Bone marrow (tissue), 2 donors: ENCODE measurements around the gene WDR83.
"Not testable (repeated sequence)": the region's sequence is repeated elsewhere in the genome, so short reads cannot be mapped to it uniquely, and the experiment has no call there.

ENCODE experiments used
- DNase-seq, 2 donors: peaks; one replicate each; lab custom pipeline; 2025; lab: John Stamatoyannopoulos, UW

WDR83 gene

DNA sequence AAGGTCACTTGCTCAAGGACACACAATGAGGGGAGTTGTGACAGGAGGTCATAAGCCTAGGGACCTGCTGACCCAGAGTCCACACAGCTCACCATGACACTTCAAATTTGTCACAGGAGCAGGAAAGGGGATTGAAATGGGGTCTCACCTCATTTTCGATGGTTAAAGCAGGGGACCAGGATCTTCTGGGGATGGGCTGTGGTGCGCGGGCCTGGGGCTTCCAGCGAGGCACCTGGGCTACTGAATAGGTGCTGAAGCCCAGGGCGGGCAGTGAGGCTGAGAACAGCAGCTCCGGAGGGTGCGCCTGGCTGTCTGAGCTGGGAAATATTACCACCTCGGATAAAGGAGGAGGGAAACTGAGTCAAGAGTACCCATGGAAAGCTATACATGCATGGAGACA, 11.1 kb upstream of the WDR83 start:
- DNase-seq = no peak

DNA sequence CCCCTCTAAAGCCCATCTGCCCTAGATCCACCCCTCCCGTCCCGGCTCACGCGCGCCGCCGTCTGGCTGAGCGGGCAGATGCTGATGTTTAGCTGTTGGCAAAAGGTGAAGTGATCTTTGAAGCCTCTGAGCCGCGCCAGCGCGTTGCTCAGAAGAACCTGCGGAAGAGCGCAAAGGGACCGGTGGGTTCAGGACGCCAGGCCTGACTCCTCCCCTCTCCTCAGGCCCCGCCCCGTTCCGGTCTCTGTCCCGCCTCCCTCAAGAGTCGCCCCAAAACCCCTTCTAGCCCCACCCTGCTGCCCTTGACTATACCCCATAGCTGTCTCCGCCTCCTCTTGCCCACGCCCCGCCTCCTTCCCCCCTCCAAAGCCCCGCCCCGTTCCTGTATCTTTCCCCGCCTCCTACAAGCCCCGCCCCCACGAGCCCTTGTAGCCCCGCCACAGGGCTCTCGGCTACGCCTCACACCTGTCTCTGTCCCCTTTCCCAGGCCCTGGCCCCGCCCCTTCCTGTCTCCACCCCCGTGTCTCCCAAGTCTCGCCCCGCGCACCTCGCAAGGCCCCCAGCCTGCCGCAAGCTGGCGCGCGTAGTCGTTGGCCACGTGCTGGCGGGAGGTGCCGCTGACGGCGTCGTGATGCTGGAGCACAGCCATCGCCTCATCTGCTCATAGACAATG, 9.6 kb upstream of the WDR83 start:
- no peak for DNase-seq

DNA sequence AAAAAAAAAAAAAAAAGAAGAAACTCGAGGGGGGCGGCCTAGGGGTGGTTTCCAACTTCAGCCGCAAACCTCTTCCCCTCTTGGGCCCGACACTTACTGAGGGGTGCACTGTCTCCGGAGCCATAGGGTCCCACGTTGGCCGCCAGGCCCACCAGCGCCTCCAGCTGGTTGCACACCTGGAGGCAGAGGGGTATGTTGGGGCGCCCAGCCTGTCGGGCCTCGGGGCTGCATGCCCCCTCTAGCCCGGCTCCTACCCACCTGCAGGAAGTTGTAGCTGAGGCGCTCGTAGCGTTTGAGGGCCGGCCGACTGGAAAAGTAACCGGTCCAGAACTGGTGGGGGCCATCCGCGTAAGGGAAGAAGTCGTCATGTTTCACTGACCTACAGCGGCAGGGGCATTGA, 8.6 kb upstream of the WDR83 start:
- no peak for DNase-seq

DNA sequence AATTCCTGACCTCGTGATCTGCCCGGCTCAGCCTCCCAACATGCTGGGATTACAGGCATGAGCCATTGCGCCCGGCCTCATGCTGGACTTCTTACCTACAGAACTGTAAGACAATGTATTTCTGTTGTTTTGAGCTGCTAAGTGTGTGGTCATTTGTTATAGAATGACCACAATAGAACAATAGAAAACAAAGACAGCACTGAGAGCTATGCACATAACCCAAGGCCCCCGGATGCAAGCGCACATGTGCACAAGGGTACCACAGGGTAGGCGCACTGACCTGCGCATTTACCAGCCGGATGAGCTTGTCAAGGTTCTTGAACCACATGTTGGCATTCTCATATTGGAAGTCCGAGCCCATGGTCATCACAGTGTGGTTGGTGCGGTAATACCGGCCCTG, 5.6 kb upstream of the WDR83 start:
- no peak for DNase-seq

DNA sequence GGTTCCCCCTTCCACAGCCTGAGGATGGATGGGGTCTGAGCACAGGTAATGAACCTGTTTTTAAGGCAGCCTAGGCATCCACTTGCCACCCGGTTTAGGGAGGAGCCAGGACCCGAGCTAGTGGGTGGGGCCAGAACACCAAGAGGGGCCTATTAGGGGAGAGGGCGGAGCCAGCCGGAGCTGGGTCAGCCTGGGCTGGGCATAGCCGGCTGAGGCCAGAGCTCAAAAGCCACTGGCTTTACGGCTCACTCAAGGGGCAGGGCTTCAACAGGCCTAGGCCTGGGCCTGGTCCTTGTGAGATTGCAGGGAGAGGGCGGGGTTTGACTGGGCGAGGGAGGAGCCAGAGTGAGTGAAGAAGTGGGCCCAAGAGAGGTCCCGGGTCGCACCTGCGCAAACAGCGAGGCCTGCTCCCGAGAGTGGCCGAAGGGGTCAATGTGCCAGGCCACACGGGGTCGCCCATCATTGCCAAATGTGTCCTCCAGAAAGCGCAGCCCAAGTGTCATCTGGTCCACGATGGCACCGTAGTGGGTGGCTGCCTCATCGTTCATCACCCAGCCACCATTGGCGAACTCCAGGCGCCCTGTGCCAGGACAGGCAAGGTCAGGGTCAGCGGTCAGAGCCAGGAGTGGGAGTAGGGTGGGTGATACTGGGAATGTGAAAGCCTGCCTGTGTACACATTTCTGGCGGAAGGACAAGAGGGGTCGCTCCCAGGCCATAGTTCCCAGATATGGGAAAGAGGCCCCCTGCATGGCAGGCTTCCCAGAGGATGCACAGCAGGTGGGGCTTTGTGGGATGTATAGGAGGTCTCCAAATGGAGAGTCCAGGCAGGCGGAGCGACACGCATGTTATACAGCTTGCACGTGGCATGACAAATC, 2.0 kb upstream of the WDR83 start:
- DNase-seq = no peak

DNA sequence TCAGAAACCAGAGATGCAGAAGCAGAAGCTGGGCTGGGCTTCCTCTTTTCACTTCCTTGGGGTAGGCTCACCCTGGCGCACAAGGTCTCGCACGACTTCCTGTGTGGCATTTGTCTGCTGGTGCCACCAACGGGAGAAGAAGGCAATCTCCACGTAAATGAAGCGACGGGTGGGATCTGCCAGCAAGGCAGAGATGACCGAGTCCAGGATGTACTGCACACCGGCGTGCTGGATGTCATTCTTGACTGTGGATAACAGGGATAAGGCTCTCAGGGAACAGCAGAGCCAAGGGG, 1.4 kb upstream of the WDR83 start:
- peak; percentile 46 to 85 for DNase-seq

DNA sequence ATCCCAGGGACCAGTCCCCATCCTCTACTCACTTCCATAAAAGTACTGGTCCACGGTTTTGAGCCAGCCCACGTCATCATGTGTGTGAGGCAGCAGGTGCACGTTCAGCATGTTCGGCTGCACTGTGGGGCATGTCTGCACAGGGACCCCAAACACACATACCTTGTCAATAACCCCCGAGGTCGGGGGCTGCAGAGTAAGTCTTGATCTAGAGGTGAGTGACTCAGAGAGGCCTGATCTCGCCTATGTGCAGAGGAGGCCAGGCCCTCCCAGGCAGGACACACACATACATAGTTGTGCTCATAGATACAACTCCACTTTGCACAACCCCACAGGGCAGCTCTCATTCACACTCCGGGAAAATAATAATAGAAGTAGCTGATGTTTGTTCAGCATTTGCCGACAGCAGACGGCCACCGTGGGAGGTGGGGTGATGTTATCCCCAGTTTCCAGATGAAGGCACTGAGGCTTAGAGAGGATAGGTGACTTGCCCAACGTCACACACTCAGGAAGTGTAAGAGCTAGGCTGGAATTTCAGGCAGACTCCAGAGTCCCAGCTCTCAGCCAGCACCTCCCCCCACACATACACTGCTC, 839 bp upstream of the WDR83 start:
- peak in 1 of 2 donors; percentile 32 for DNase-seq

DNA sequence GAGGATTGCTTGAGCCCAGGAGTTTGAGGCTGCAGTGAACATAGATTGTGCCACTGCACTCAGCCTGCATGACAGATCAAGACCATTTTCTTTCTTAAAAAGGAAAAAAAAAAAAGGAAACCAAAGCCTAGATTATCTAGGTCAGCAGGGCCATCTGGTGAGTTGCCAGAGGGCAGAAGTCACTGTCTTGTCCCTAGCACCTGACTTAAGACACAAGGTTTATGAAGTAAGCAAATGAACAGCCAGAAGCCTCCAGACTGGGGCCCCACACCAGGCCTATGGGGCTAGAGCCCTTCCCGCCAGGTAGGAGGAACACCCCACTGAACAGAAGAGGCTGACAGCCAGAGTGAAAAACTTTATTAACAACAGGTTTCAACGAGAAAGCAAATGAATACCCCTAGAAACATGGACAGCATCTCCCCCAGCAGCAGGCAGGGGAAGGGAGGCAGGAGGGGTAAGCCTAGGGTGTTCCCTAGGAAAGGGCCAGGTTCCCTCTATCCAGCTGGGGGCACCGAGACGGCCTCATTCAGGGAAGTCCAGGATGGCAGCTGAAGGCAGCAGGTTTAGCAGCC, 1.2 kb downstream of the WDR83 start:
- DNase-seq = no peak

DNA sequence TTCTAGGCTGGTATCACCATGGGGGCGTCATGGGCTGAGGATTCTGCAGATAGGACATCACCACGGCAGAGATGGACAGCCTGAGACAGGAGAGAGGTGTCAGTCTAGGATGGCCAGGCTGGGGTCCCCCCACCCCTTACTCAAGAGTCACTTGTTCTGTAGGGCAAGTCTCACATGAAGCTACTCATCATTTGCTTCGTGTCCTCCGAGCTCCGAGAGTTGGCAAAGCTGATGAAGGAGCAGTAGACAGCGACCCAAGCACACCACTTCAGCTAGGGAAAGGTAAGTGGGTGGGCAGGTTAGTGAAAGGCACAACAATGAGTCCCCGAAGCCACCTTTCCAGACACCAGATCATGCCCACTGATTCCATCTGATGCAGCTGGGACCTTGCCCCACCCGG, 1.7 kb downstream of the WDR83 start:
- no peak for DNase-seq

DNA sequence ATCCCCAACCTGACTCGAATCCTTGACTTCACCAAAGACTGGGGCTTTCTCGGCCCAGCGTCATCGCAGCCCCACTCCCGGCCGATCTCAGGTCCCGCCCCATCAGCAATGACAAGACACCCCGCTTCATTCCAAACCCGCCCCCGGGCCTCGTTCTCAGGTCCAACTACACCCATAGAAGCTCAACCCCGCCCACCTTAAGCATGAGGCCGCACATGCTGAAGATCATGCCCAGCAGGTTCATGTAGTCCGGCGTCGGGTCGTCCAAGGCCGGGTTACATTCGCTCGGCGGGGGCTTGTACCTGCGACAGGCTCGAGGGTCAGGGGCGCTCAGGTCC, 2.3 kb downstream of the WDR83 start:
- peak; percentile 7 to 75 for DNase-seq

DNA sequence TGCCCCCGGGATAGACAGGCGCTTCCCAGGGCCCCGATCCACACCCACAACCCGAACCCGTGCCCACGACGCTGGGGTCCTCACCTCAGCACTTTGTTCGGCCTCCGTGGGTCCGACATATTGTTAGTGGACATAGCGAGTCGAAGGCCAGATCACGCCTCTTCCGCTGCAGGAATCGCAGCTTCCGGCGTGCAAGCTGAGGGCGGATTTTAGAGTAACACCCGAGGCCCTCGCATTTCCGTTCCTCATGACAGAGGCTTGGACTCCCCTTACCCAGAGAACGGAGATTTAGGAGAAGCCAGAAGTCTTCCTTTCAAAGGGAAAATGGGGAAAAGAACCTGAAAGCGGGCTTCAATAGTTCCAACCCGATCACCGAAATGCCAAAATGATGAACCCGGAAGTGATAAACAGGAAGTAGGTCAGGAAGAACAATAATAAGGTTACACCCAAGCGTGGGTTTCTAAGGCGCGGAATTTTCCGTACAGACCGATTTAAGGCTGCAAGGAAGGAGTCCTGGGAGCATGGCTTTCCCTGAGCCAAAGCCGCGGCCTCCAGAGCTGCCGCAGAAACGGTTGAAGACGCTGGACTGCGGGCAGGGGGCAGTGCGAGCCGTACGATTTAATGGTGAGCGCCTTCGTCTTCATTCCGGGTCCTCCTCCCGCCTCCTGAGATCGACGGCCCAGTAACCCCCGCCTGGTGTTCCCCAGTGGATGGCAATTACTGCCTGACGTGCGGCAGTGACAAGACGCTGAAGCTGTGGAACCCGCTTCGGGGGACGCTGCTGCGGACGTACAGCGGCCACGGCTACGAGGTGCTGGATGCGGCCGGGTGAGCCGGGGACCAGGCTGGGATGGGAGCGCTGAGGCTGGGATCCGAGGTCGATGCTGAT, 2.9 kb downstream of the WDR83 start:
- peak; percentile 69 to 93 for DNase-seq

DNA sequence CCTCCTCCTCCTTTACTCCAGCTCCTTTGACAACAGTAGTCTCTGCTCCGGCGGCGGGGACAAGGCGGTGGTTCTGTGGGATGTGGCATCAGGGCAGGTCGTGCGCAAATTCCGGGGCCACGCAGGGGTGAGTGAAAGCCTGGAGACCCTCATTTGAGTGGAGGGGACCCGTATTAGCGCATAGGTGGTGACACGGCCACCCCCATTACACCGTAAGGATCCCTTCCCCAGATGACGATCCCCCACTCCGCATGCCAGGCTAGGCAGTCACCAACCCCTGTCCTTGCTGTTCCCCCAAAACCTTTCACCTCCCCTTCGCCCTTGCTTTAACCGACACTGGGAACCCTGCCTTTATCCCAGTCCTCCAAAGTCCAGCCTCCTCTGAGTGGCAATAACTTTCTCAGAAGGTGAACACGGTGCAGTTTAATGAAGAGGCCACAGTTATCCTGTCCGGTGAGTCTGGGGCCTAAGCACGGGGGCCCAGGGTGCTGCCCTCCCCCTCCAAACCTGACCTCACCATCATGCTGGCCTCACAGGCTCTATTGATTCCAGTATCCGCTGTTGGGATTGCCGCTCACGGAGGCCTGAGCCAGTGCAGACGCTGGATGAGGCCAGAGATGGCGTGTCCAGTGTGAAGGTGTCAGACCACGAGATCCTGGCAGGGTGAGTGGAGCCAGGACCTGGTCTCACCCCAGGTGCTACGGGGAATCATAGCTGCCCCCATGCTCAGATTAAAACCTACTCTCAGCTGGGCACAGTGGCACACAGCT, 3.7 kb downstream of the WDR83 start:
- no peak for DNase-seq

DNA sequence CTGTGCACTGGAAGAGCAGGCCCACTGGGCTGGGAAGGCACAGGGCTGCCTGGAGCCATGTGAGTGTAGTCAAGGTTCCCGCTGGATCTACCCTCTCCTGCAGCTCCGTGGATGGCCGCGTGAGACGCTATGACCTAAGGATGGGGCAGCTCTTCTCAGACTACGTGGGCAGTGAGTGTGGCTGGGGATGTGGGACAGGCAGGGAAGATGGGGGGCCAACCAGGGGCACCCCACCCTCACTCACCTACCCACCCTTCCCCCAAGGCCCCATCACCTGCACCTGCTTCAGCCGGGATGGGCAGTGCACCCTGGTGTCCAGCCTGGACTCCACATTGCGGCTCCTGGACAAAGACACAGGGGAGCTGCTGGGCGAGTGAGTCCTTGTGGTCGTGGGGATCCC, 6.1 kb downstream of the WDR83 start:
- DNase-seq = no peak

DNA sequence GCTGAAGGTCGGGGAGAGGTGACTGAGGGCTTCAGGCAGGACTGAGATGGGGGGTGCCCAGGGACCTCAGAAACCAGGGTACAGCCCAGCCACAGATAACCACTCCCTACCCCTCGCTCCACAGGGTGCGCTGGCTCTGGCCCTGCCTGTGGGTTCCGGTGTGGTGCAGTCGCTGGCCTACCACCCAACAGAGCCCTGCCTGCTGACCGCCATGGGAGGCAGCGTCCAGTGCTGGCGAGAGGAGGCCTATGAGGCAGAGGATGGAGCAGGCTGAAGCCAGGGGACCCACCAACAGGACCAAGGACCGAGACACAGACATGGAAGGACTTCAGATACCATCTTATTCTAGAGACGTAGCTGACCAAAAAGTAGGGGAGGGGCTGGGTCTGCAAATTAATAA, 8.8 kb downstream of the WDR83 start:
- DNase-seq = no peak

DNA sequence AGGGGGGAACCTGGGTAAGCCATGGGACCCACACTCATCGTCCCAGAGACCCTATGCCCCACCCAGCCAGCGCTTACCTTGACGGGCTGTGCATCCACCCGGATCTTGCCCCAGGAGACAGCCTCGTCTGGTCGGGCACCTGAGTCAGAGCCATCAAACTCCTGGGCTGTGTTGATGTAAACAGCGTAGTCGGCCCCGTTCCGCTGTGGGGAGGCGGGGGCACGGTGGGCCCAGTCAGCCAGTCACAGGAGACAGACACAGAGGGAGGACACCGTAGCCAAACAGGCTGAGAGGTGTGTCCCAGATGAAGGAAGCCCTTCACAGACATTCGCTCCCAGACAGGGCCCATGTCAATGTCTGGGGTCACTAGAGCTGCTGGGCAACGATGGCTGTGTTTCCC, 9.3 kb downstream of the WDR83 start:
- no peak for DNase-seq

DNA sequence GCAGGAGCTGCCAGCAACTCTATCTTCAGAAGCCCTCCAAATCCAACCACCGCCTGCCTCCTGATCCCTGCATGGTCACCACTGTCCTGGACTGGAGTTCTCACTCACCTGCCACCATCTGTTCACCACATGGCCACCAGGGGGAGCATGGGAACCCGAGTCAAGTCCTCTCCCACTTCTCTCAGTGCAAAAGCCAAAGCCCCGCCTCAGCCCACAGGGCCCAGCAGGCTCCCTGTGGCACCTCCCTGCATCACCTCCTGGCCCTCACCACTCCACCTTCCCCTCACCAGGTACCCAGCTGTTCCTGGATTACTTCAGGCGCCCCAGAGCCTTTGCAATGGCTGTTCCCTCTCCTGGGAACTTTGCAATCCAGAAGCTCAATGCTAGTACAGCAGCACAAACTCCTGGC, 9.8 kb downstream of the WDR83 start:
- peak; percentile 50 to 68 for DNase-seq

DNA sequence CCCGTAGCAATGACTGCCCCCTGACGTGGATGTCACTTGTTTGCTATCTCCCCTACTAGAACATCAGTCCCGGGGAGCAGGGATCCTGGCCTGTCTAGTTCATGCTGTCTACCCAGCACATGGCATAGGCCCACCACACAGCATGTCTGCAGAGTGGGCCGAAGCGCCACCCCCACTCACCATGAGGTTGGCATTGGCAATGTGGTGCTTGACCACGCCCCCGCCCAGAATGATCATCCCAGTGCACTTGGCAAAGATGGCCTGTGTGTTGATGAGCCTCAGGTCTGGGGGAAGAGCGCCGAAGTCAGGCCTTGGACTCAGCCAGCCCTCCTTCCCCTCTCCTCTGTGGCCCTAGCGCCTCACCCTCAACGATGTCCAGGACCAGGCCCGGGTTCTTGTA, 10.3 kb downstream of the WDR83 start:
- no peak for DNase-seq

DNA sequence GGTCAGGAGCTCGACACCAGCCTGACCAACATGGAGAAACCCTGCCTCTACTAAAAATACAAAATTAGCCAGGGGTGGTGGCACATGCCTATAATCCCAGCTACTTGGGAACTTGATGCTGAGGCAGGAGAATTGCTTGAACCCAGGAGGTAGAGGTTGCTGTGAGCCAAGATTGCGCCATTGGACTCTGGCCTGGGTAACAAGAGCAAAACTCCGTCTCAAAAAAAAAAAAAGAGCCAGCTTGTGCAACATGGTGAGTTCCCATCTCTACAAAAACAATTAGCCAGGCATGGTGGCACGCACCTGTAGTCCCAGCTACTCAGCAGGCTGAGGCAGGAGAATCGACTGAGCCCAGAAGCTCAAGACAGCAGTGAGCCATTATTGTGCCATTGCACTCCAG, 11.4 kb downstream of the WDR83 start:
- DNase-seq = not testable (repeated sequence)

DNA sequence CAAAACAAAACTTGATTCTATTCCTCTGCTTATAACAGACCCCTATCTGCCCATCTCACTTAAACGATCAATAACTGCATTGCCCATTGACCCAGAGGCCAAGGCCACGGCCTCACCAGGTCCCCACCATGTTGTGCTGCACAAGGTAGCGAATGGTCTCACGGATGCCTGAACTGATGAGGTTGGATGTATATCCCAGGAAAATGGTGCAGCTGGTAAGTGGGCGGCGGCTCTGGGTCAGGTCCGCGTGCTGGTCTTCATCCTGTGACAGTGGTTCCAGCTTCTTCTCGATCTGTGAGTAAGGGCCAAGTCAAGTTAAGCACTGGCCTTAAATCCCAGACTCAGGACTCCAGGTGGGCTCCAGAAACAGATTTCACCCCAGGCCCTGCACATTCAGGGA, 13.4 kb downstream of the WDR83 start:
- no peak for DNase-seq

DNA sequence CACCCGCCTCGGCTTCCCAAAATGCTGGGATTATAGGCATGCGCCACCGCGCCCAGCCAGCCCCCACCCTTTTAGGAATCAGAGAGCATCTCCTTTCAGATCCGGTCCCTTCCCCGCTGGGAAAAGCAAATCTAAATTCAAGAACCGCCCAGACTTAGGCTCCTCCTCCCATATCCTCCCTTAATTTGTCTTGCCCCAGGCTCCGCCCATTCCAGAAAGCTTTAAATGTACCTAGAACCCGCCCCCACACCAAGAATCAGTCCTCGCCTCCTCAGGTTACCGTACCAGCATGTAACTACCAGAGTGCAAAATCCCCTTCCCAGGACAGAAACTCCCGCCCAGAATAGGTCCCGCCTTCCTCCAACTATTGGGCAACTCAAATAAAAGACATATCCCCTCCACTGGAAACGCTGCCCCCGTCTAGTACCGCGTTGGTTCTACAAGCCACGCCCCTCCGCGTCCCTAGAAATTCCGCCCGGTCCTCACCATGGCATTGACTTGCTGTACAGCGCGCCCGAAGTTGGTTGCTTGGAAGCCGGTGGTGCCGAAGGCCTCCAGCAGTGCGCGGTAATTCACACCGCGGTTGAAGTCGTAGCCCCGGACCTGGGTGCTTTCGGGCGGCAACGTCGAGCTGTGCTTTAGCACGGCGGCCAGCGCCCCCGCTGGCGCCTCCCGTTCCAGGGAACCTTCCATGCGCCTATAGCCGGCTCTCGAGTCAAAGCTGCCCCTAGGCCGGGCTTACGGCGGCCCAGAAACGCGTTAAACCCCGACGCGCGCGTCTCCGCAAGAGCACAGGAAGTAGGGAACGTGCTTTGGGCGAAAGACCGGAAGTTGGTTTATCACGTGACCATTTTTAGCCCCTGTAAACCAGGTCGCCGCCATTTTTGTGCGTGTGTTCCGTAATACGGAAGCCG, 14.7 kb downstream of the WDR83 start, which contains the start of gene DHPS:
DHPS (minus strand) TSS at position 807 of the 914 bp plus-strand sequence; CDS start at position 693, 114 bp downstream.
- peak; percentile 87 to 95 for DNase-seq
